ENCODE results near the gene LTC4S.

Gene LTC4S

GRCh38 chr5:179777909-179778308, 15.9 kb upstream of the LTC4S start:
- DNase-seq (ENCODE audit: low read depth): no peak
- H3K4me3 ChIP-seq (ENCODE audit: control insufficient read depth, low read depth, low read length): no peak overlapping the region
- no peak for TF ChIP-seq CTCF (conservative IDR thresholded peaks at IDR 0.05; ENCODE audit: control insufficient read depth, insufficient read depth, low read depth, low read length)

GRCh38 chr5:179778591-179778990, 15.2 kb upstream of the LTC4S start:
- H3K4me3 ChIP-seq (ENCODE audit: control insufficient read depth, low read depth, low read length): no peak overlapping the region
- DNase-seq (ENCODE audit: low read depth): no peak
- TF ChIP-seq CTCF (conservative IDR thresholded peaks at IDR 0.05; ENCODE audit: control insufficient read depth, insufficient read depth, low read depth, low read length): no peak

- H3K4me3 ChIP-seq (ENCODE audit: control insufficient read depth, low read depth, low read length): no peak overlapping the region
- TF ChIP-seq CTCF (conservative IDR thresholded peaks at IDR 0.05; ENCODE audit: control insufficient read depth, insufficient read depth, low read depth, low read length): no peak
- no peak for DNase-seq (ENCODE audit: low read depth)
These were observed 14.0 kb upstream of the LTC4S start for GRCh38 chr5:179779826-179780225.

GRCh38 chr5:179780362-179780761, 13.4 kb upstream of the LTC4S start:
- DNase-seq (ENCODE audit: low read depth): no peak

GRCh38 chr5:179781846-179782245, 11.9 kb upstream of the LTC4S start:
- no peak for DNase-seq (ENCODE audit: low read depth)
- no peak overlapping the region for H3K4me3 ChIP-seq (ENCODE audit: control insufficient read depth, low read depth, low read length)
- TF ChIP-seq CTCF (conservative IDR thresholded peaks at IDR 0.05; ENCODE audit: control insufficient read depth, insufficient read depth, low read depth, low read length): no peak

More at GRCh38 chr5:179780362-179780761, 13.4 kb upstream of the LTC4S start:
- H3K4me3 ChIP-seq (ENCODE audit: control insufficient read depth, low read depth, low read length): no peak overlapping the region
- no peak for TF ChIP-seq CTCF (conservative IDR thresholded peaks at IDR 0.05; ENCODE audit: control insufficient read depth, insufficient read depth, low read depth, low read length)

- H3K4me3 ChIP-seq (ENCODE audit: control insufficient read depth, low read depth, low read length): no peak overlapping the region
- no peak for TF ChIP-seq CTCF (conservative IDR thresholded peaks at IDR 0.05; ENCODE audit: control insufficient read depth, insufficient read depth, low read depth, low read length)
- DNase-seq (ENCODE audit: low read depth): no peak
These were observed 10.7 kb upstream of the LTC4S start for GRCh38 chr5:179783128-179783527.

- no peak overlapping the region for H3K4me3 ChIP-seq (ENCODE audit: control insufficient read depth, low read depth, low read length)
- no peak for TF ChIP-seq CTCF (conservative IDR thresholded peaks at IDR 0.05; ENCODE audit: control insufficient read depth, insufficient read depth, low read depth, low read length)
- no peak for DNase-seq (ENCODE audit: low read depth)
These were observed 6.9 kb upstream of the LTC4S start for GRCh38 chr5:179786861-179787260.
